GM18867 (cell line): ENCODE data around the gene APBB1.
A peak's percentile ranks its signal among the peaks of the same experiment; 100 is the strongest.

Source experiments
- ATAC-seq: cut with Tn5 transposase; IDR thresholded peaks from one replicate; pipeline ENCODE4 v1.9.1; 2021; ENCODE audit warnings: mild to moderate bottlenecking, moderate library complexity; ENCODE audit not compliant: unreplicated experiment

The APBB1 gene

GRCh38 chr11:6354651-6355485 is 64.0 kb downstream of the APBB1 start:
- no peak for ATAC-seq

- ATAC-seq: peak; percentile 78
These were observed 65.4 kb downstream of the APBB1 start for GRCh38 chr11:6353367-6353987.

- no peak for ATAC-seq
These were observed 67.0 kb downstream of the APBB1 start for GRCh38 chr11:6351782-6352382.

- ATAC-seq: no peak
These were observed 68.4 kb downstream of the APBB1 start for GRCh38 chr11:6350486-6350885.

- no peak for ATAC-seq
These were observed 68.9 kb downstream of the APBB1 start for GRCh38 chr11:6350043-6350442.

GRCh38 chr11:6345366-6345765 is 73.5 kb downstream of the APBB1 start:
- no peak for ATAC-seq
